Prostate gland (tissue), 2 donors: ENCODE data around the gene SMDT1. TPM values are rescaled to one million over a fixed set of nuclear protein-coding genes. Genes with fewer than 3 reads are reported as not detected.
A peak's percentile ranks its signal among the peaks of the same experiment; 100 is the strongest.
"Not testable (repeated sequence)": the region's sequence is repeated elsewhere in the genome, so short reads cannot be mapped to it uniquely, and the experiment has no call there.

Experiments used
- DNase-seq: peaks from one replicate; pipeline ENCODE4 v3.0.0-alpha.2; 2019; ENCODE audit warnings: low spot score
- H3K27ac ChIP-seq, 2 donors: fragments of 200-600 bp; sonication (generic); 2 replicates each; pipeline ENCODE4 v1.5.1; 2017 to 2019
- H3K27me3 ChIP-seq: fragments of 200-600 bp; sonication (generic); replicated peaks from 2 replicates; pipeline ENCODE4 v1.5.1; 2019; ENCODE audit not compliant: insufficient read depth
- H3K36me3 ChIP-seq, 2 donors: fragments of 200-600 bp; sonication (generic); 1 replicate in 1 of 2; 2 replicates in 1 of 2; pipeline versions ENCODE4 v1.5.1 to v1.8.1; 2017 to 2019
- H3K4me1 ChIP-seq: fragments of 200-600 bp; sonication (generic); replicated peaks from 2 replicates; pipeline ENCODE4 v1.5.1; 2019
- H3K4me3 ChIP-seq, 2 donors: fragments of 200-600 bp; sonication (generic); 2 replicates each; pipeline ENCODE4 v1.5.1; 2017 to 2019
- H3K9me3 ChIP-seq: fragments of 200-600 bp; sonication (generic); 2 replicates; pipeline ENCODE4 v1.5.1; 2017
- CTCF ChIP-seq, 4 experiments: fragments of 200-600 bp in 2 of 4; fragments of 450-650 bp in 2 of 4; sonication (generic) in 2 of 4; IDR thresholded peaks; 1 replicate in 3 of 4; 2 replicates in 1 of 4; pipeline ENCODE4 v1.5.1; 2016 to 2019; ENCODE audit warnings: antibody characterized with exemption in 4 of 4, mild to moderate bottlenecking in 2 of 4, moderate library complexity in 2 of 4
- POLR2A ChIP-seq: fragments of 450-650 bp; IDR thresholded peaks from one replicate; pipeline ENCODE4 v1.6.1; 2016; ENCODE audit warnings: antibody characterized with exemption, mild to moderate bottlenecking
- POLR2AphosphoS5 ChIP-seq: sonication (generic); formaldehyde crosslinking; IDR thresholded peaks from one replicate; pipeline ENCODE4 v1.6.1; 2017; ENCODE audit warnings: antibody characterized with exemption
- WGBS: methylation state at CpG from one replicate; pipeline ENCODE4 v1.1.5; 2018; 5-methylcytosine and 5-hydroxymethylcytosine counted together
- intact Hi-C: fragments of 100-400 bp; cut with DNase I; formaldehyde crosslinking; loops from one replicate; pipeline ENCODE4 v1.14.2; 2022
- total RNA-seq, 2 donors: library from RNA; depleted of rRNA; stranded (reverse); fragments of >200 nt; gene quantifications; one replicate each; pipeline ENCODE4 v1.1.0, GENCODE V29; 2016

The SMDT1 gene
- total RNA-seq, 2 donors from 2014 or later, result 19.1 to 35.8 TPM

DNA sequence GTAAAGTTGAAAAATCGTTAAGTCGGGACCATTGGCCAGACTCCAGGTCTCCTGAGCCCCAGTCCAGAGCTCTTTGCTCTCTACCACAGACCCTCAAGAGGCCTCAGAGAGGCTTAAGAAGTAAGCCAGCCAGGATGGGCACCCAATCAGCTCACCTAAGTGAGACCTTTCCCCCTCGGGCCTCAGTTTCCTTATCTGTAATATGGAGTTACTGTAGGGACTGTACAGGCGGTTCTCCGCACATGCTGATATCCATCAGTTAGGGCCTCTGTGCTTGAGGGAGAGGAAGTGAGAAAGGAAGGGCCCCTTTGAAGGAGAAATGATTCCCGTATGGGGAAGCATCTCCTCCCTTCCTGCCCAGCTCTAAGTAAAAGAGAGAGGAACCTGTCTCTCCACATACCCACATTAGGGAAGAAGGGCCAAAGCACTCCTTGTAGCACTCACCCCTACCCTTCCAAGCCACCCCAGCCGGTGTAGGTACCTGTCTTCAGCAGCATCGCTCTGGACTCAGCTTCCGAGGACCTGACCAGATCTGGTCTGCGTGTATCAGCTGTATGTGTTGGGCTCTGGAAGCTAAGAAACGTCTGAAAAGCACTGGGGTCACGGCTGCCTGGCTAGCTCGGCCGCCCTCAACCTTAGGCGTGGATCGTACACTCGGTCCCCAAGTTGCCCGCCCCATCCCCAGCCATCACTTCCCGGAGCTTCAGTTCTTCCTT is 9.5 kb upstream of the SMDT1 start:
- peak overlapping the region; percentile 53 to 54 for H3K4me3 ChIP-seq
- peaks cover 9% of the 10 kb centered on the region for H3K4me1 ChIP-seq
- H3K27ac ChIP-seq, result peak overlapping the region; percentile 84 to 88
- no peak for DNase-seq
- WGBS, result 11% methylated on average over 19 of the region's 19 CpGs
- H3K36me3 ChIP-seq, result no peaks in the 10 kb centered on the region
- intact Hi-C loops, result no loop called here
- TF ChIP-seq POLR2AphosphoS5 (no peak), CTCF (IDR thresholded peaks at IDR 0.05) (no peak), POLR2A (no peak)
- H3K9me3 ChIP-seq, result no peaks in the 10 kb centered on the region
- H3K27me3 ChIP-seq, result no peaks in the 10 kb centered on the region

GRCh38 chr22:42070517-42071422 is 8.7 kb upstream of the SMDT1 start, which contains the start of gene NAGA:
NAGA (minus strand) TSS chr22:42070812; CDS start chr22:42070297, 515 bp downstream.
- intact Hi-C loops, result no loop called here
- peak in 1 of 4 experiments; percentile 2 for TF ChIP-seq CTCF (IDR thresholded peaks at IDR 0.05)
- peak; percentile 94 for TF ChIP-seq POLR2A
- peak; percentile 98 for TF ChIP-seq POLR2AphosphoS5
- WGBS, result under 1% methylated on average over 56 of the region's 56 CpGs
- Histone ChIP-seq H3K27me3 (no peaks in the 10 kb centered on the region), H3K27ac (peak within 1 kb of the TSS; percentile 84 to 88), H3K4me1 (peaks cover 9% of the 10 kb centered on the region), H3K4me3 (peak within 1 kb of the TSS; percentile 53 to 54), H3K9me3 (no peaks in the 10 kb centered on the region), H3K36me3 (no peaks in the 10 kb centered on the region)
- DNase-seq, result peak; percentile 96

DNA sequence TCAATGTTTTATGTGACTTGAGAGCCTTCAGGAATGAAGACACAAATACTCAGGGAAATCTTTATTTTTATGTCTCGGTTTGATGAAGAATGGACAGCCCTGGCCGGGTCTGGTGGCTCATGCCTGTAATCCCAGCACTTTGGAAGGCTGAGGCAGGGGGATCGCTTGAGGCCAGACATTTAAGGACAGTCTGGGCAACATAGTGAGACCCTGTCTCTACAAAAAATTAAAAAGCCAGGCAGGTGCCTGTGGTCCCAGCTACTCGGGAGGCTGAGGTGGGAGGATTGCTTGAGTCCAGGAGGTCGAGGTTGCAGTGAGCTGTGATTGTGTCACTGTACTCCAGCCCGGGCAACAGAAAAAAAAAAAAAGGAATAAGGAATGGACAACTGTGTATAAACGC is 8.0 kb upstream of the SMDT1 start:
- H3K36me3 ChIP-seq, DNase-seq, intact Hi-C loops, H3K27me3 ChIP-seq, H3K9me3 ChIP-seq, H3K4me1 ChIP-seq: not testable (repeated sequence)
- peak overlapping the region in 1 of 2 donors; percentile 88 for H3K27ac ChIP-seq
- 58% methylated on average over 7 of the region's 7 CpGs for WGBS
- H3K4me3 ChIP-seq, result peak overlapping the region in 1 of 2 donors; percentile 53

- intact Hi-C loops, result no loop called here
Observed at GRCh38 chr22:42072606-42073330, 6.7 kb upstream of the SMDT1 start.

More at GRCh38 chr22:42072606-42073330, 6.7 kb upstream of the SMDT1 start:
- Histone ChIP-seq H3K27ac (no peak overlapping the region), H3K27me3 (no peaks in the 10 kb centered on the region), H3K4me1 (peaks cover 9% of the 10 kb centered on the region), H3K4me3 (no peak overlapping the region), H3K9me3 (no peaks in the 10 kb centered on the region), H3K36me3 (no peaks in the 10 kb centered on the region)
- 80% methylated on average over 8 of the region's 8 CpGs for WGBS
- TF ChIP-seq POLR2A (no peak), CTCF (IDR thresholded peaks at IDR 0.05) (no peak), POLR2AphosphoS5 (no peak)
- DNase-seq, result no peak
